ENCODE measurements around the gene SLC30A4.

Gene SLC30A4

DNA sequence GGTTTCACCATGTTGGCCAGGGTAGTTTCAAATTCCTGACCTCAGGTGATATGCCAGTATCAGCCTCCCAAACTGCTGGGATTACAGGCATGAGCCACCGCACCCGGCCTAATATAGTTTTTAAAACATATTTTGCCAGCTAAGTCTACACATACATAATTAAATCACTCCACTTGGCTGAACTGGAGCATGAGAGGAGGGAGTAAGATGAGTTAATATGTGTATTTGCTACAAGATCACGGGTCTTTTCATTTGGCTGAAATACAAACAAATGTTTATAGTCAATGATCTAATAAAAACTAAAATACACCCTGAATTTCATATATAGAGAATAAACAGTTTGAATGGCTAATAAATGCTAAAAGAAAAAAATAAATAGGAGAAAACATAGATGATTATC is 25.3 kb downstream of the SLC30A4 start:
- TF ChIP-seq, protein P1, sequence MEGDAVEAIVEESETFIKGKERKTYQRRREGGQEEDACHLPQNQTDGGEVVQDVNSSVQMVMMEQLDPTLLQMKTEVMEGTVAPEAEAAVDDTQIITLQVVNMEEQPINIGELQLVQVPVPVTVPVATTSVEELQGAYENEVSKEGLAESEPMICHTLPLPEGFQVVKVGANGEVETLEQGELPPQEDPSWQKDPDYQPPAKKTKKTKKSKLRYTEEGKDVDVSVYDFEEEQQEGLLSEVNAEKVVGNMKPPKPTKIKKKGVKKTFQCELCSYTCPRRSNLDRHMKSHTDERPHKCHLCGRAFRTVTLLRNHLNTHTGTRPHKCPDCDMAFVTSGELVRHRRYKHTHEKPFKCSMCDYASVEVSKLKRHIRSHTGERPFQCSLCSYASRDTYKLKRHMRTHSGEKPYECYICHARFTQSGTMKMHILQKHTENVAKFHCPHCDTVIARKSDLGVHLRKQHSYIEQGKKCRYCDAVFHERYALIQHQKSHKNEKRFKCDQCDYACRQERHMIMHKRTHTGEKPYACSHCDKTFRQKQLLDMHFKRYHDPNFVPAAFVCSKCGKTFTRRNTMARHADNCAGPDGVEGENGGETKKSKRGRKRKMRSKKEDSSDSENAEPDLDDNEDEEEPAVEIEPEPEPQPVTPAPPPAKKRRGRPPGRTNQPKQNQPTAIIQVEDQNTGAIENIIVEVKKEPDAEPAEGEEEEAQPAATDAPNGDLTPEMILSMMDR (conservative IDR thresholded peaks at IDR 0.05; ENCODE audit: low read length): no peak
- TF ChIP-seq EZH2phosphoT487 (IDR thresholded peaks at IDR 0.05; ENCODE audit: borderline replicate concordance): no peak
- H3K79me2 ChIP-seq (ENCODE audit: insufficient read depth, low read length): no peaks in the 10 kb centered on the region
- no peak overlapping the region for H3K4me2 ChIP-seq (ENCODE audit: low read depth, low read length, poor library complexity, severe bottlenecking)
- no peaks in the 10 kb centered on the region for H3K36me3 ChIP-seq (ENCODE audit: insufficient read depth, low read length)
- H3K4me3 ChIP-seq (ENCODE audit: low read length, poor library complexity, severe bottlenecking): no peak overlapping the region
- no peak overlapping the region for H3K9ac ChIP-seq (ENCODE audit: low read depth, low read length, poor library complexity, severe bottlenecking)
- no peaks in the 10 kb centered on the region for H3K4me1 ChIP-seq (ENCODE audit: insufficient read depth, low read length, poor library complexity, severe bottlenecking)
- no peak overlapping the region for H2AFZ ChIP-seq (ENCODE audit: low read length)
- no peaks in the 10 kb centered on the region for H3K9me2 ChIP-seq (replicated peaks; ENCODE audit: low read depth, low read length)
- H3K27me3 ChIP-seq (ENCODE audit: insufficient read depth, low read length, poor library complexity, severe bottlenecking): no peaks in the 10 kb centered on the region
- no peaks in the 10 kb centered on the region for H4K20me1 ChIP-seq (ENCODE audit: insufficient read depth, low read length, poor library complexity, severe bottlenecking)
- no peaks in the 10 kb centered on the region for H3K9me3 ChIP-seq (ENCODE audit: insufficient read depth, low read depth, low read length)
- no peaks in the 10 kb centered on the region for H3F3A ChIP-seq (ENCODE audit: low read depth)

DNA sequence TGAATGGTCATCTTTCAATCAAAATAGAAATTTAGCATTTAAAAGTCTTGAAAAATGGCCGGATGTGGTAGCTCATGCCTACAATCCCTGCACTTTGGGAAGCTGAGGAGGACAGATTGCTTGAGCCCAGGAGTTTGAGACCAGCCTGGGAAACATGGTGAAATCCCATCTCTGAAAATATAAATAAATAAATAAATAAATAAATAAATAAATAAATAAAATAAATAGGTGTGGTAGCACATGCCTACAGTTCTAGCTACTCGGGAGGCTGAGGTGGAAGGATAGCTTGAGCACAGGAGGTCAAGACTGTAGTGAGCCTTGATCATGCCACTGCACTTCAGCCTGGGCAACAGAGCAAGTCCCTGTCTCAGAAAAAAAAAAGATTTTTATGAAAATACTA is 25.9 kb downstream of the SLC30A4 start:
- Histone ChIP-seq H2AFZ (ENCODE audit: low read length) (no peak overlapping the region), H3K9ac (ENCODE audit: low read depth, low read length, poor library complexity, severe bottlenecking) (no peak overlapping the region), H4K20me1 (ENCODE audit: insufficient read depth, low read length, poor library complexity, severe bottlenecking) (no peaks in the 10 kb centered on the region), H3K9me3 (ENCODE audit: insufficient read depth, low read depth, low read length) (no peaks in the 10 kb centered on the region), H3K27me3 (ENCODE audit: insufficient read depth, low read length, poor library complexity, severe bottlenecking) (no peaks in the 10 kb centered on the region), H3K36me3 (ENCODE audit: insufficient read depth, low read length) (no peaks in the 10 kb centered on the region), H3K9me2 (replicated peaks; ENCODE audit: low read depth, low read length) (no peaks in the 10 kb centered on the region), H3F3A (ENCODE audit: low read depth) (no peaks in the 10 kb centered on the region), H3K4me3 (ENCODE audit: low read length, poor library complexity, severe bottlenecking) (no peak overlapping the region), H3K4me2 (ENCODE audit: low read depth, low read length, poor library complexity, severe bottlenecking) (no peak overlapping the region), H3K79me2 (ENCODE audit: insufficient read depth, low read length) (no peaks in the 10 kb centered on the region), H3K4me1 (ENCODE audit: insufficient read depth, low read length, poor library complexity, severe bottlenecking) (no peaks in the 10 kb centered on the region)
- TF ChIP-seq EZH2phosphoT487 (IDR thresholded peaks at IDR 0.05; ENCODE audit: borderline replicate concordance): no peak
- TF ChIP-seq, protein P1 (conservative IDR thresholded peaks at IDR 0.05; ENCODE audit: low read length): no peak

DNA sequence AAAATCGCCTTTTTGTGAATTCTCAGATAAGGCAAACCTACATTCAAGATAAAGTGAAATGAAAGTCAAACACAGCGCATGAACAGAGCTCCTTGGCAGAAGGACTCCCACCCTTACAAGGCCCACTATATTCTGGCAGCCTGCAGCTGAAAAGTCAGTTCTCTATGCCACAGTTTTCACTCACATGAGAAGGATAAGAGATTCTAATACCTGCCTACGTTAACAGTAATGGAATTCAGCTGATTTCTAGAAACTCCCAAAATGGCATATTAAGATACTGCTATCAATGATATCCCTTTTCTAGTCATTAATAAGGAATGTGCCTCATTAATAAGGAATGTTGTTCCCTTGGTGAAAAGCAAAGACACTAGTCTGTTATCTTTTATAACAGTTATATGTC is 27.0 kb downstream of the SLC30A4 start:
- TF ChIP-seq, protein P1 (conservative IDR thresholded peaks at IDR 0.05; ENCODE audit: low read length): no peak
- TF ChIP-seq EZH2phosphoT487 (IDR thresholded peaks at IDR 0.05; ENCODE audit: borderline replicate concordance): no peak
- H3K4me2 ChIP-seq (ENCODE audit: low read depth, low read length, poor library complexity, severe bottlenecking): no peak overlapping the region
- no peaks in the 10 kb centered on the region for H3K36me3 ChIP-seq (ENCODE audit: insufficient read depth, low read length)

More for the DNA sequence above, 27.0 kb downstream of the SLC30A4 start:
- no peaks in the 10 kb centered on the region for H4K20me1 ChIP-seq (ENCODE audit: insufficient read depth, low read length, poor library complexity, severe bottlenecking)
- no peaks in the 10 kb centered on the region for H3K4me1 ChIP-seq (ENCODE audit: insufficient read depth, low read length, poor library complexity, severe bottlenecking)
- no peaks in the 10 kb centered on the region for H3K27me3 ChIP-seq (ENCODE audit: insufficient read depth, low read length, poor library complexity, severe bottlenecking)
- no peak overlapping the region for H3K4me3 ChIP-seq (ENCODE audit: low read length, poor library complexity, severe bottlenecking)
- H3K9ac ChIP-seq (ENCODE audit: low read depth, low read length, poor library complexity, severe bottlenecking): no peak overlapping the region
- H3K9me3 ChIP-seq (ENCODE audit: insufficient read depth, low read depth, low read length): no peaks in the 10 kb centered on the region
- no peak overlapping the region for H2AFZ ChIP-seq (ENCODE audit: low read length)
- H3K79me2 ChIP-seq (ENCODE audit: insufficient read depth, low read length): no peaks in the 10 kb centered on the region
- H3K9me2 ChIP-seq (replicated peaks; ENCODE audit: low read depth, low read length): no peaks in the 10 kb centered on the region
- no peaks in the 10 kb centered on the region for H3F3A ChIP-seq (ENCODE audit: low read depth)

All from Loucy (cell line).